ENCODE results near the gene C1QTNF9B.
"Not testable (repeated sequence)": the region's sequence is repeated elsewhere in the genome, so short reads cannot be mapped to it uniquely, and the experiment has no call there.

Gene C1QTNF9B

DNA sequence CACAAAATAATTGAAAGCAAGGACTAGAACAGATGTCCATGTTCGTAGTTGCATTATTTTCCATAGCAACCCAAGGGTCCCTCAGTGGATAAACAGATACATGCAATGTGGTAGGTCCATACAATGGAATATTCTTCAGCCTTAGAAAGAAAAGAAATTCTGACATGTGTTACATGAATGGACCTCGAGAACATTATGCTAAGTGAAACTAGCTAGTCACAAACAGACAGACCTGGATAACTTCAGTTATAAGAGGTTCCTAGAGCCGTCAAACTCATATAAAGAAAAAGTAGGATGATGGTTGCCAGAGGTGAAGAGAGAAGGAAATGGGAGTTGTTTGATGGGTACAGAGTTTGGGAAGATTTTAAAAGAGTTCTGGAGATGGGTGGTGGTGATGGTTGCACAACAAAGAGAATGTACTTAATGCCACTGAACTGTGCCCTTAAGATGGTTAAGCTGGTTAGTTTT is at the start of gene C1QTNF9B:
Gene C1QTNF9B (minus strand): TSS at position 51 of the 468 bp plus-strand sequence.
- not testable (repeated sequence) for DNase-seq

DNA sequence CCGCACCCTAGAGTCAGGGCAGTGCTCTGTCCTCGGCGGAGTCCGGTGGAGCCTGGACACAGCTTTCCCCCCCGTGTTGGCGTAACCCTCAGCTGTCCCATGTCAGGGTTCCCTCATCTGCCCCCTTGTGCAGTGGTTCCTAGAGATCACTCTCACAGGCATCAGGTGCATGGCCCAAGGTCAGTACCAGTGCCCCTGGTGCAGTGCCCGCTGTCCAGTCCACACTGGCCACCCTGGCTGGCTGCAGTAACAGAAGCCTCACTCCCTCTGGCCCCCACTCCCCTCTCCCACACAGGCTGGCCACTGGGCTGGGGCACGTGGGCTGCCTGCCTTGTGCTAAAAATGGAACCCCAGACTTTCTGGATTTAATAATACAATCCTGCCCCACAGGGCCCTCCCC is 49.6 kb upstream of the C1QTNF9B start:
- DNase-seq, result no peak

DNA sequence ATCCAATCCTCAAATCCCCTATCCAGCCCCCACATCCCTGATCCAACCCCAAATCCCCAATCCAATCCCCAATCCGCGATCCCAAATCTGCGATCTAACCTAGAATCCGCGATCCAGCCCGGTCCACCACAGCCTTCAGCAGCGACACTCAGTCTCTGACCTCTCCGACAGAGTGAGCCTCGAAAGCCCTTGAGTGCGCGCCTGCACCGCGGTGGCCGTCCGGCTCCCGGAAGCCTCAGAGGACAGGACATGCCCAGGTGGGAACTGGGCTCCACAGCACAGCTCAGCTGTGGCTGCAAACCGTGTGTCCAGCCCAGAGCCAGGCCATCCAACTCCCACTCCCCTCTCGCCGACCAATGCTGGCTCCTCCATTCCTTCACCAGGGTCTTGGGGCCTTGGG is 48.8 kb upstream of the C1QTNF9B start:
- no peak for DNase-seq

DNA sequence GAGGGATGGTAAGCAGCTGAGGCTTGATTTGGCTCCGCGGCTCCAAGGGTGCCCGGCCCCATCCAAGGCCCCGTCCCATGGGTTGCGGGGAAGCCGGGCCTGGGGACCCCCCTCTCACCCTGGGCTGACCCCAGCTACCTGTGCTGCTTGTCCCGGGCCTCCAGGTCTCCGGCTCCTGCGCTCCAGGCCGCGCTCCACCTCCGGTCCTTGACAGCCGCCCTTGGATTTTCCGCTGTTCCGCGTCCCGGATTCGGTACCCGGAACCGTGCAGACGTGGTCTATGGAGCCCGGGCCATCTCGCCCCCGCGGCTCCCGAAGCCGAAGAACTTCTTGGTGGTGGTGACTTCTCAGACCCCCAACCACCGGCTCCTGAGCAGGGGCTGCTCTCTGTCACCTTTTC is 48.3 kb upstream of the C1QTNF9B start:
- no peak for DNase-seq

DNA sequence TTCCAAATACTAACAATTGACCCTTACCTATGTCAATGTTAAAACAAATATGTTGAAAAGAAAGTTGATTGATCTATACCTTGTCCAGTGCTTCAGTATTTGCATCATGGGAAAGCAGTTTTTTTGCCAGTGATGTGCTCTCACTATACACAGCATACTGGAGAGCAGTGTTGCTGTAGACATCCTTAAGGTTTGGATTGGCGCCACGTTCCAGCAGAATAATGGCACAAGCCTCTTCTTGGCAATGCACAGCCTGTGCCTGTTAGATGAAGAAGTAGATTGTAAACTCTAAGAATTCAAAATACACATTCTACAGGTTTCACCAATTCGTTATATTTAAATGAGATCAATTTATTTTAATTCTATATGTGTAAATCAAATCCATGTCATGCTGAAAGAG is 43.9 kb upstream of the C1QTNF9B start:
- DNase-seq, result no peak

DNA sequence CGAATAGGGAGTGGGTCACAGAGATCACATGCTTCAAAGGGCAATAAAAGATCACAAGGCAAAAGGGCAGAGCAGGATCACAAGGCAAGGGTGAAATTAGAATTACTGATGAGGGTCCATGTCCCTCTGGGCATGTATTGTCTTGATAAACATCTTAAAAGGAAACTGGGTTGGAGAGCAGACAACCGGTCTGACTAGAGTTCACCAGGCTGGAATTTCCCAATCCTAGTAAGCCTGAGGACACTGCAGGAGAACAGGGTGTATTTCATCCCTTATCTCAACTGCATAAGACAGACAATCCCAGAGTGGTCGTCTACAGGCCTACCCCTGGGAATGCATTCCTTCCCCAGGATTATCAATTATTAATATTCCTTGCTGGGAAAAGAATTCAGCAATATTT is 42.4 kb upstream of the C1QTNF9B start:
- DNase-seq, result not testable (repeated sequence)

DNA sequence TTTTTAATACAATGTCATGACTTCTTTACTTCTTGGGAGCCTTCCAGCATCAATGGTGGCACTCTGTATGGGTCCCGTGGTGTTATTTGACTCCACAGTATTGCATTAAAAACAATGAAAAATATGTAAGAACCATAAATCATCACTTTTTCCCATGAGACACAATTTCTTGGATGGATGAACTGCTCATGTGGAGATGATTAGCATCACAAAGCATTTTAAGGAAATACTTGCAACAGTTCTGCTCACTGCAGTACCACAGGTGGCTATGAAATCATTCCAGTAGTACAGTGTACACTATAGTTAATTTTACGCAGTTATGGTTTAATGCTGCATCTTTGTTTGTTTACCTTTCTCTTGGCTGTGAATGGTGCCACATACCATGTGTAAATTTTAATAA is 37.2 kb upstream of the C1QTNF9B start:
- DNase-seq, result no peak

DNA sequence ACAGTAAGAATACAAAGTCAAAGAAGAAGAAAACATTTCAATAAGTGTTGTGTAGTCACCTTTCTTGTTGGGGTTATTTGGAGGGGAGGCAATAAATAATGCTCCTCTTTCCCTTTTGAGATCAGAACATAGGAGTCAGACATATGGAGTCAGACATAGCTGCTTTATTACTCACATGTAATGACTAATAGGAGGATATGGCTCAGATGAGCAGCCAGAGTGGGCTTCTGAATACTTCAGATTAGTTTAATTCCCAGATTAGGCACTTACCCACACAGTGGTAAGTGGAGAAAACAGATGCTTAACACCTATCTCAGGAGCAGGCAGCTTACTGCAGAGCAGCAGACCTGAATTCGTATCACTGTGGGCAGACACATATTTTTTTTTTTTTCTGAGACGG is 31.7 kb upstream of the C1QTNF9B start:
- no peak for DNase-seq

DNA sequence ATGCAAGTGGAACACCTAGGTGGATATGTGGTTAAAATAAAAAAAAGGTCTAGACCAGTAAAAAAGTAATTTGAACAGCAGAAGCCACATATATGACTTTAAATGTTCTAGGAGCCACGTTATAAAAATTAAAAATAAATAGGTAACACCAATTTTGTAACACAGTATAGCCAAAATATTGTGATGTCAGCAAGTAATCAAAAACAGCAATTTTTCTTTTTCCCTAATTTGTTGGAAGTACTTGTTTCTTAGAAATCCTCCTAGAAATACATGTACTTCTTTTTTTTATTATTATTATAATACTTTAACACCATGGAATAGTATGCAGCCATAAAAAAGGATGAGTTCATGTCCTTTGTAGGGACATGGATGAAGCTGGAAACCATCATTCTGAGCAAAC is 25.7 kb upstream of the C1QTNF9B start:
- no peak for DNase-seq

DNA sequence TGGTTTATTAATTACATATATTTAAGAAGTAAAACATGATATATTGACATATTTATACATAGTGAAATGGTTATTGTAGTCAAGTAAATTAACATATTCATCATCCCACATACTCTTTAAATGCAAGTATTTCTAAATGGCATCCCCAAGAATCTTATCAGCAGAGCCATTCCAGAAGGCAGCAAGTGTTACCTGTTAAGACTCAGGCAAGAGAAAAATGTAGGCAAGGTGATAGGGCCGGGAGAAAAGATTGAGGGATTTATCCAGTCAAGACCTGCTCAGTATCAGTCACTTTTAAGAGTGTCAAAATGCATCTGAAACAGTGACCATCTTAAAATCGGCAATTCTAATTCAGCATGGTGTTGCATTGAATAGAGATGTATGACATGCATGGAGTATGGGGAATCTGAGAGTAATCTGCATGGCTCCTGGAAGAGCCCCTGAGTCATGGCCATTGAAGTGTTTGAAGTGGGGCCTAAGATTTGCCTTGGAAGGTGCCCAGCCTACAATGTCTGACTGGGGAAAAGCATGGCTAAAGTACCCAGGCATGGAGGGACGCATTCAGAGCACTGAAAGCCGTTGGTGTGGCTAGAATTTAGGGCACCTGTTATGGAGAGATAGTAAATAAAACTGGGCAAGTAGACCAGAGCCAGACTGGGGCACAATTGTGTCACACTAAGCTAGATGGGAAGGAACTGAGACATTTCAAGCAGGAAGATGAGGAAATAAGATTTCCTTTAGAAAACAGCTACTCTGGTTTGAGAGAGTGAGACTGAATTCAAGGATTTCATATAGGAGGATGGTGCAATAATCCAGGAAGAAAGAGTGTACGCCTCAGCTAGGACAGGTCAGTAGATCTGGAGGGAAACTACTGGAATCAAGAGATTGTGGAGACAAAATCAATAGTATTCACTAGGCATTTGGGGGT is 25.0 kb upstream of the C1QTNF9B start:
- no peak for DNase-seq

DNA sequence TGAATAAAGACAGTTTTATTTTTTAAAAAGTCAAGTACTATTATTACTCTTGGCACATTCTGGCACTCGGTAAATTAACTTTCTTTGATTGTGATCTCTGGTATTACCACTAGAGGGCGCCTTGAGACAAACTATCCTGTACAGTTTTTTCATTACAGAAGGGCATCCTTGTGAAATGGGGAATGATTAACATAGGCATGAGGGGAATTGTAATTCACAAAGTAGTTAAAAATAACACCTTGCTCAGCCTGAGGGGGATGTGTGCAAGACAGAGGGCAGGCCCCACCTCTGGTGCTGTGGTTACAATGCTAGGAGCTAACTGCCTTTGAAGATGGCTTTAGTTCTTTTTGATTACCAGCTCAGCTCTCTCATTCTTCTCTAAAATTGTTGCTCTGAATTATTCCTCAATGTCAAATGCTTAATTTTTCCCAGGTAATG is 24.2 kb upstream of the C1QTNF9B start:
- DNase-seq, result no peak

DNA sequence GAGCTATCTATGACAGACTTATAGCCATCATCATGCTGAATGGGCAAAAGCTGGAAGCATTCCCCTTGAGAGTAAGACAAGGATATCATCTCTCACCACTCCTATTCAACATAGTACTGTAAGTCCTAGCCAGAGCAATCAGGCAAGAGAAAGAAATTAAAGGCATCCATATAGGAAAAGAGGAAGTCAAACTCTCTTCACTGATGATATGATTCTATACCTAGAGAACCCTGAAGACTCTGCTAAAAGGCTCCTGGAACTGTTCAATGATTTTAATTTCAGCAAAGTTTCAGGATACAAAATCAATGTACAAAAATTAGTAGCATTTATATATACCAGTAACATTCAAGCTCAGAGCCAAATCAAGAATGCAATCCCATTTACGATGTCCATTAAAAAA is 21.7 kb upstream of the C1QTNF9B start:
- no peak for DNase-seq

DNA sequence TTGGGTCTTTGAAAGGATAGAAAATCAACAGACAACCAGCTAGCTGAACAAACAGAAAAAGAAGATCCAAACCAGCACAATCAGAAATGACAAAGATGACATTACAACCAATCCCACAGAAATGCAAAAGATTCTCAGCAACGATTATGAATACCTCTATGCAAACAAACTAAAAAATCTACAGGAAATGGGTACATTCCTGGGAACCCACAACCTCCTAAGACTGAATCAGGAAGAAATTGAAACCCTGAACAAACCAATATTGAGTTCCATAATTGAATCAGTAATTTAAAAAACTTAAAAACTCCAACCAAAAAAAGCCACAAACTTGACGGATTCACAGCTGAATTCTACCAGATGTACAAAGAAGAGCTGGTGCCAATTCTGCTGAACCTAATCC is 20.9 kb upstream of the C1QTNF9B start:
- DNase-seq, result no peak

DNA sequence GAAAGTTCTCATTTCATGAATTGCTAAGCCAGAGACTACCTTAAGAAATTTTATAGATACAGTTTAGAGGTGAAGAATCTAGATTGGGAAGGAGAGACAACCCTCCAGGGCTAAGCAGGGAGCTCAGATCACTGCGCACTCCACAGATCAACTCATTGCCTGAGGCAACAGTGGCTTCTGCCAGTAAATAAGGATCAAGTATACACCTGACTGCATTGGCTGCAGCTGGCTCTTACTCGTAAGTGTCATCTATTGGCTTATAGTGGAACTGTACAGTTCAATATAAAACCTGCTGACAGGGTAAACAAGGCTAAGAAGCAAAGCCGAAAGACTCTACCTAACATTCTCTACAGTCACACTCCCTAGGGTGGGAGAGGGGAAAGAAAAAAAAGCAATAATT is 18.0 kb upstream of the C1QTNF9B start:
- no peak for DNase-seq

DNA sequence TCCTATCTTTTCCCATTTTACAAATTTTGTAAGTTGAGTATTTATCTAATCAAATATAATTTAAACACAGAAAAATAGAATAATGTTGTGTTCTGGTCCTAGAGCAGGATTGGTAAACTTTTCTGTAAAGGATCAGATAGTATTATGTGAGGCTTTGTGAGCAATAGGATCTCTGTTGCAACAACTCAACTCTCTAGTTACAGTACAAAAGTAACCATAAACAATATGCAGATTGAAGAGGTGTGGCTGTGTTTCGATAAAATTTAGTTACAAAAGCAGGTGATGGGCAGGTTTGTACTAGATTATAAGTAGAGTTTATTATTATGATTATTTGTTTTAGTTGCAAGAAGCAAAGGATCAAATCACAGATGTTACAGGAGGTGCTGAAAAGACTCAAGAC is 15.2 kb upstream of the C1QTNF9B start:
- no peak for DNase-seq

DNA sequence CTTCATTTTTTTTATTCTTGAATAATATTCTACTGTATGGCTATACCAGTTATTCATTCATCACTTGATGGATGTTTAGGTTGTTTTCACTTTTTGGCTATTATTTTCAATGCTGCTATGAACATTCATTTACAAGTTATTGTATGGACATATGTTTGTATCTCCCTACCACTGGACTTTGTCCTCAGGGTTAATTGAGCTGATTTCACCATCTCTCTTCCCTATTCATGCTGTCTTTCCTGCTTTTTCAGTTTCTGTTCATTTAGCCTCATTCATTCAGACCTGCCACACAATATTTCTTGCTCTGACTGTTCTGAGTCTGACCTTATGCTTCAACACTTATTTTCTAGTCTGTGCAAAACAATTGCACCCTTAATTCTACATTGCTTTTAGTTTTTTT is 12.3 kb upstream of the C1QTNF9B start:
- no peak for DNase-seq

DNA sequence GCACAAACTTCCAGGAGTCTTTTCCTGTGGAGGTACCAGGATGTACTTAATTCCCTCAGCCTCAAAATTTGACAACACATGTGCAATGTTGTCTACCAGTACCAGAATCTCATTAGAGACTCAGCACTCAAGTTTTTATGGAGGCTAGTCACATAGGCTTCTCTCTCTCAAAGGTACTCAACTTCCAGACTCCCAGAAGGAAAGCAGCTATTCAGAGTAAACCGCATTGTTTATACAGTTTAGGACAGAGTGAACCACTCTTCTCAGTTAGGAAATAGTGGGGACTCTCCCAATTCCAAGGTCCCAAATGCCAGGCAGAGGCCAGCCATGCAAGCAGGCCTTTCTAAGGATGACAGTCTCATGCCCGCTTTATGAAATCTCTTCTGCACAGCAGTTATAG is 8.5 kb upstream of the C1QTNF9B start:
- no peak for DNase-seq

DNA sequence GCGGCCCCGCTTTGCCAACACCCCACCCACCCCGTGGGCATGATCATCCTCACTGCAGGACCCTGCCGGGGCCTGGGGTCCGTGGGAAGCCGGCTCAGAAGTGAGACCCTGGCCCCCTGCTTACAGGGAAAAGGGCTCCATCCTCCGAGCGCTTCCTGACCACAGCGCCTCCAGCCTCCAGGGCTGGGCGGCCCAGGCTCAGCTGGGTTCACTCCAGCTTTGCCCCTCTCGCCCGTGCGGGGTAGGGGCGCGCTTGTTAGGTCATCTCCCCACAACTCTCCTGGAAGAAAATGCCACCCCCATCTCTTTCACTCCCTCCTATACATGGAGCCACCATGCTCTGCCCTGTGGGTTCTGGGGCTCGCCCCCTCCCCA is 6.6 kb upstream of the C1QTNF9B start:
- DNase-seq, result no peak

DNA sequence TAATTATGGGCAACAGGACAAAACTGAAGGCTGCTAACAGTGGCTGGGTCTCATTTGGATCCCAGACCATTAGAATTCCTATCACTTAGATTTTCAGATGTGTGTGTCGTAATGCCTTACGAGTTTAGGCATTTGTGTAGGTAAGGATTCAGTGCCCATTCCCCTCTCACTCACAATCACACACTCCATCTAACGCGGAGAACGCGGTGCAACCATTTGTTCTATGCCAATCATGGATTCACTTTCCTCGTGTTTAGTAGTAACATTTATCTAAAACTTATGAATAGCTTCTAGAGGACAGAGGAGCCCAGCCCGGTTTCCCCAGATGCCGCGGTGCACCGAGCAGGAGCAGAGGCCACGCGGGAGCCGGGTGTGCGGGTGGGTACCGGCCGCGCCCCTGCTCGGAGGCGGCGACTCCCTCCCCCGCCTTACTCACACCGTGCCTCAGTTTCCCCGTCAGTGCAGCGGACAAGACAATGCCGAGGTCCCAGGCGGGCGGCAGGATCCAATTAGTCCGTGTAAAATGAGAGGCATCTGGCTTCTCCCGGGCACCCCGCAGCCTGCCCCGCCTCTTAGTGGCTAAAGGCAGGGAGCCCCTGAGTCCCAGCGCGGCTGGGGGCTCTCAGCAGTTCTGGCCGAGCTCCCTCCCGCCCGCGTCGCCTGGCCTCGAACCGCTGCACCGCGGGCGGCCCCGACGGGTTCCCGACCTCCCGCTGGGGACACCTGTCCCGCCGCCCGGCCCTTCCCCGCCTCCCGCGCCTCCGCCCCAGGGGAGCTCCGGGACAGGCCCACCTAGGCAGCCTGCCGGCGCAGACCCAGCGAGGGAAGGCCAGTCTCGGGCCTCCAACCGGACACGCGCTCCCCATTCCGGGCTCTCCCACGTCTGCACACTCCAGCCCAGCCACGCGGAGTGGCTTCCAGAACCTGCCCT is 5.9 kb upstream of the C1QTNF9B start:
- DNase-seq, result no peak

DNA sequence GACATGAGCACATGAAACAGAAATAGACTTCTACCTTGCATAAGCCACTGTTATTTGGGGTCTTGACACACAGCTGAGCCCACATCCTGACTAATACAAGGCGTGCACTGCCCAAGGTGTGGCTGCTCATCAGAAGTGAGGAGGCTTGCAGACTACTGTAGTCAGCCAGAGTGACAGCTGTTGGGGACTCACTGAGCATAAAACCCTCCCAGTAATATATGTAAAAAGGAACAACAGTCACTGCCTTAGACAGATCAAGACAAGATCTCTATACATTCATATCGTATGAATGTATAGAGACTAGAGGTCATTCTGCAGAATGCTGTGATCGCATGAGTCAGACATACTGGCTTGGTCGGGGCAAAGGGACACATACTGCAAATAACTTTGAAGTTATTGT is 4.1 kb upstream of the C1QTNF9B start:
- DNase-seq, result no peak

DNA sequence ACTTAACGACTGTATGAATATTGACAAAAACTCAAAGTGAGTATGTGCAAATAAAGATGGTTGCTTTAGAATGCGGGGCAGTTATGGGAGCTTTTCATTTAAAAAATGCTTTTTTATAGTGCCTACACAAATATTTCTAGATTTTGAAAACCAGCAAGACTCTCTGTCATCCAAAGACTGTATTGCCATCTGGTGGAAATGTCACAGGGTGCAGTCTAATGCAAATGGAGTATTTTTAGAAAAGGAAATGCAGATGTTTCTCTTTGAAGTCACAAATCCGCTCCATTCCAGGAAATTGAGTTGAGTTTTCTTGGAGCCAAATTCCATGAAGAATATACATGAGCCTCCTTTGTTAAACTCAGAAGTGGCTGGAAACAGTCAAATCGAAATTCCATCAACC is 2.3 kb upstream of the C1QTNF9B start:
- DNase-seq, result no peak

DNA sequence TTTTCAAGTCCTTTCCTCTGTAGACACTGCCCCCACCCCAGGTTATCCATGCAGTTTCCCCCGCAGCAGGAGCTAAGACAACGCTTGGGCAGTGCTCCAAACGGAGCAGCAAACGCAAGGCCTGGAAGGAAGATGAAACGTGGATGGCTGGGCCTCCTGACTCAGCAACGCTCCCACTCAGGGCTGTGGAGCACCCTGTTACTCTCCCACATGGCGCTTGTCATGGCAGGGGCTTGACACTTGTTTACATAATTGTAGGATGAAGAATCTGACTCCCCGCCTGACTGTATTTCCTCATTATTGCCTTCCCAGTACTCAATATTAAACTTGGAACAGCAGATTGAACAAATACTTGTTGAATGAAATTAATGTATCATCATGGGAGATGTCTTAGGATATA is 799 bp upstream of the C1QTNF9B start:
- no peak for DNase-seq

DNA sequence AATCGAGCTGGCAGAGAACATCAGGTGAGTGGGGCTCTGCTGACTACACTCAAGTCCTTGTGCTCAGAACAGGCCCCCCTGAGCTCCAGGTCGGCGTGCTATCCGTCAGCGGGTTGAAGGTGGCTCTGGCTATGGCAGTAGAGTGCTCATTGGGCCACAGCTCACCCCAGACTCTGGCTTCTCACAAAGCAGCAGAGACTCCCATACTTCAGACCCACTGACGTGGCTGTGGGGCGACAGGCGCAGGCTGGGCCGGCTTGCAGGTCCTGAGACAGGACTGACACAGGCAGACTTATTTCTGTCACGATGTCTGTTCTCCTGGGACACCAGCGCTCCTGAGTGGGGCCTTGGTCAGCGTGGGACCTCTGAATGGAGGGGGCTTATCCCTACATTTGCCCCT is 2.6 kb downstream of the C1QTNF9B start:
- DNase-seq, result not testable (repeated sequence)

DNA sequence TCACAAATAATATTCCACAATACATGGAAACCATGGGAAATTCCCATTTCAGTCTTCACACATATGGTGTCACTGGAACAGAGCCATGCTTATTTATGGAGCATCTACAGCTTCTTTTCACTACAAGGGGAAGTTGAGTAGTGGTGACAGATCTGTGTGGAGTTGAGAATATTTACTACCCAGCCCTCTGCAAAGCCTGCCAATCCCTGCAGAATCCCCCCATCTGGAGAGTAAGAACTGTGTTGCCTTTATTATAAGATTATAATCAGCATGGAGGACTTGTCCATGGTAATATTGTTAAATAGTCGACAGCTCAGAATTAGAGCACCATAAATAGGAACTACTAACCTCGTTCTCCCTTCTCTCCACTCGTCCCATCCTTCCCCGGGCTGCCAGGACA is 3.5 kb downstream of the C1QTNF9B start:
- DNase-seq, result not testable (repeated sequence)
